ENCODE measurements around the gene DACT2.

DNA sequence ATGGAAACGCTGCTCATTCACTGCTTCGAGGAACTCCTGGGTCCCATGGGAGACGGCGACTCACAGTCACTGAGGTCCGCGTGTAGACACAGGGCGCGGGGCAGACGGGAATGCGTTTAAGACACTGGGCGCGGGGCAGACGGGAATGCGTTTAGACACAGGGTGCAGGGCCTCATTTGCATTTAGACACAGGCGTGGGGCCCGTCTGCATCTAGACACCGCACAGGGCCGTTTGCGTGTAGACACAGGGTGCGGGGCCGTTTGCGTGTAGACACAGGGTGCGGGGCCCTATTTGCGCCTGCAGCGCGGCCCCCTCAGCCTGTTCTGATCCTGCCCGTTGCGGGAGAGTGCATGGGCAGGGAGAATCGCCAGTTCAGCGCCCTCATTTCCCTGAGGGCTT is 10.4 kb downstream of the DACT2 start:
- TF ChIP-seq, protein P1, sequence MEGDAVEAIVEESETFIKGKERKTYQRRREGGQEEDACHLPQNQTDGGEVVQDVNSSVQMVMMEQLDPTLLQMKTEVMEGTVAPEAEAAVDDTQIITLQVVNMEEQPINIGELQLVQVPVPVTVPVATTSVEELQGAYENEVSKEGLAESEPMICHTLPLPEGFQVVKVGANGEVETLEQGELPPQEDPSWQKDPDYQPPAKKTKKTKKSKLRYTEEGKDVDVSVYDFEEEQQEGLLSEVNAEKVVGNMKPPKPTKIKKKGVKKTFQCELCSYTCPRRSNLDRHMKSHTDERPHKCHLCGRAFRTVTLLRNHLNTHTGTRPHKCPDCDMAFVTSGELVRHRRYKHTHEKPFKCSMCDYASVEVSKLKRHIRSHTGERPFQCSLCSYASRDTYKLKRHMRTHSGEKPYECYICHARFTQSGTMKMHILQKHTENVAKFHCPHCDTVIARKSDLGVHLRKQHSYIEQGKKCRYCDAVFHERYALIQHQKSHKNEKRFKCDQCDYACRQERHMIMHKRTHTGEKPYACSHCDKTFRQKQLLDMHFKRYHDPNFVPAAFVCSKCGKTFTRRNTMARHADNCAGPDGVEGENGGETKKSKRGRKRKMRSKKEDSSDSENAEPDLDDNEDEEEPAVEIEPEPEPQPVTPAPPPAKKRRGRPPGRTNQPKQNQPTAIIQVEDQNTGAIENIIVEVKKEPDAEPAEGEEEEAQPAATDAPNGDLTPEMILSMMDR (IDR thresholded peaks at IDR 0.05), result no peak
- TF ChIP-seq ZFX (IDR thresholded peaks at IDR 0.05; ENCODE audit: borderline replicate concordance), result no peak
